HG03442 (cell line): ENCODE measurements around the gene UBAC2.
"Not testable (repeated sequence)": the region's sequence is repeated elsewhere in the genome, so short reads cannot be mapped to it uniquely, and the experiment has no call there.

Experiments
- ATAC-seq: cut with Tn5 transposase; IDR thresholded peaks from one replicate; pipeline ENCODE4 v1.9.1; 2021; ENCODE audit warnings: mild to moderate bottlenecking, moderate library complexity; ENCODE audit not compliant: unreplicated experiment

UBAC2 gene

GRCh38 chr13:99408703-99409000, 208.0 kb downstream of the UBAC2 start:
- ATAC-seq: no peak

DNA sequence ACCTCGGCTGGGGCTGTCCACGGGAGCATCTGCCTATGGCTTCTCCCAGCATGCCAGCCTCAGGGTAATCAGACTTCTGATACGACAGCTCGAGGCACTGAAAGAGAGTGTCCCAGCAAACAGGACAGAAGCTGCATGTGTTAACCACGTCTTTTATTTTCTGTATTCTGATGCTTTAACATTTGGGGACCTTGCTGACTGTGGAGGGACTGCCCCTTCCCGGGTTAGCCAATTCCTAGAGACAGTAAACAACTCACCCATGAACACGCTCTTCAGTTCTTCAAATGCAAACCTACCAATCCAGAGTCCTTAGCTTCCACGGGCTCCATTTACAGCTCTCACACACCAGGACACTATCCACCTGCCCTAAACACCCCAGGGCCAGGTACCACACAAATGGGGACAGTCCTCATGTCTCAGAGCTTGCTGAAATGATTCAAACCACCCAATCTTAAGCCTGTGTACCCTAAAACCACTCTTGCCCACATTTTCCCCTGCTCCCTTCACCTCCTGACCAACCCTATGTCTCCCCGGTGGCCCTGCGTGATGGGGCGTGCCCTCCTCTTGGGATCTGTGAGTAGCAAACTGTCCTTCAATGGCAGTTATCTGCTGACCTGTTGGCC, 208.9 kb downstream of the UBAC2 start:
- not testable (repeated sequence) for ATAC-seq

- peak; percentile 46 for ATAC-seq
These were observed 210.2 kb downstream of the UBAC2 start for GRCh38 chr13:99410646-99411475.

DNA sequence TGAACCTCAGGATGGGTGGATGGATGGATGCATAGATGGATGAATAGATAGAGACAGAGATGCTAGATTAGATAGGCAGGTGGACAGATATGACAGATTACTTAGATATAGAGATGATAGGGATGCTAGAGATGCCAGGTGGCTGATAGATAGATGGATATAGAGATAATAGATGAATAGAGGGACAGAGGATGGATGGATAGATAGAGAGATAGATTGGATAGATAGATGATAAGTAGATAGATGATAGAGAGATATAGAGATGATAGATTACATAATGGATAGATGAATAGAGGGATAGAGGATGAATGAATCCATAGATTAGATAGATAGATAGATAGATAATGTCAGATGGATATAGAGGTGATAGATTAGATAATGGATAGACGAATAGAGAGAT, 212.2 kb downstream of the UBAC2 start:
- no peak for ATAC-seq

- ATAC-seq: no peak
These were observed 213.7 kb downstream of the UBAC2 start for GRCh38 chr13:99414048-99414995.

DNA sequence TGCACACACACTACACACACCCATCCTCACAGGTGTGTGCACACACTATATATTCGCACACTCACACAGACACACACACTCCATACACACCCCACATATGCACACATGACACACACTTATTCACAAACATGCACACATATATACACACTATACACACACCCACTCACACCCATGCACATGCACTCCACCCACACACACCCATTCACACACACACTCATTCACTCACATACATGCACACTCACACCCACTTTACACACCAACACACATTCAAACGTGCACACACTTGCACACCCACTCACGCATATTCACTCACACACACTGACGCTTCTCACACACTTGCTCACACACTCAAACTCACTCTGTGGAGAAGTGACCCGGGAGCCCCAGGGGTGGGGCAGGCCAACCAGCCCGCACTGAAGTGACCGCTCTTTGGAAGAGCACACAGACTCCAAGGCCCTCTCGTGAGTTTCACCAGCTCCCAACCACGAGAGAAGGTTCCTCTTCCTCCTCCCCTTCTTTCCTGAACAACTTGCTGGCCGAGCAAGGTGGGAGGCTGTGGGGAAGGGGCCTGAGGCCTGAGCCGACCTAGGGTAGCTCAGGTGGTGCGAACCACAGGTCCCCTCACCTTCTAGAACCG, 214.5 kb downstream of the UBAC2 start:
- no peak for ATAC-seq

GRCh38 chr13:99415851-99416331, 215.2 kb downstream of the UBAC2 start:
- ATAC-seq: no peak

DNA sequence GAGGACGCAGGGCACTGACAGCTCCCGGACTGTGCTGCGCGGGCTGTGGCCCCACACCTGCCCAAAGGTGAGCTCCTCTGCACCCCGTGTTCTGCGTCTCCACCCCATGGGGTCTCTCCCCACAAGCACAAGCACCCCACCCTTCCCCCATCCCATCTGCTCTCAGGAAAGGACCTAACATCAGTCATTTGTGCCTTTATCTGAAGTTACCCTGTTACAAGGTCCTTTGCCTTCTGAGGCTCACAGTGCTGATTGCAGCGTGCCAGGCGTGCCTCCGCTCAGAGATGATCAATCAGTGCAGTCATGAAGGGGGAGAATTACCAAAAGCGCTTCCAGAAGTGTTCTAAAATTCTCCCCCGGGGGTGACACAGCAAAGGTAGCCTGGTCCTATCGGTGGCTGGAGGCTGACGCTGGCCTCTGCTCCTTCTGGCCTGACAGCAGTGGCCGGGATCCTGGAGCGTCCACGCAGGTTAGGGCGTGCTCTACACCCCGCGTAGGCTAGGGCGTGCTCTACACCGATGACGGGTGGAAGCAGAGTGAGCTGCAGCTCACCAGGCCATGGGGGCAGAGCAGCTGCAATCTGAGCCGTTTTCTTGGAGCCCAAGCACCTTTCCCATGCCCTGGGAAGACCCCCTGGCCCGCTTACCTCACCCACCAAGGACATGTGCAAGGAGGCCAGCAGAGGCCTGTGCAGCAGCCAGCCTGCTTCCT, 215.9 kb downstream of the UBAC2 start:
- no peak for ATAC-seq

- ATAC-seq: no peak
These were observed 216.8 kb downstream of the UBAC2 start for GRCh38 chr13:99417201-99418102.

- no peak for ATAC-seq
These were observed 217.6 kb downstream of the UBAC2 start for GRCh38 chr13:99418103-99418842.

GRCh38 chr13:99418843-99419140, 218.1 kb downstream of the UBAC2 start:
- no peak for ATAC-seq

- no peak for ATAC-seq
These were observed 219.1 kb downstream of the UBAC2 start for GRCh38 chr13:99419591-99420243.

DNA sequence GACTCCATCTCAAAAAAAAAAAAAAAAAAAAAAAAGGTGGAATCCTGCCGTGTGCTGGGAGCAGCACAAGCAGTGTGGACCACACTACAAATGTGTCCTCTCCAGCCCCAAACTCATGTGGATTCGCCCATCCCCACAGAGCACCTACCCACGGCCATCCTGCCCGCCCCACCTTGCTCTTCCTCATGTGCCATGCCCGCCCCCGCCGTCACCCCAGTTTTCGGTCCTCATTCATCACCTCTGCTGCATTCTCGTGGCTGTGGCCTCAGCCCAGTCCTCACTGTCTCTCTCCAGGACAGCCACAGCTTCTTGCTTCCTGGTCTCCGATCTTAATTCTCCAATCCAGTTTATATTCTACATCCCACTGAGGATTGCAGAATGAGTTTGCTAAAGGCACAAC, 220.6 kb downstream of the UBAC2 start:
- no peak for ATAC-seq

DNA sequence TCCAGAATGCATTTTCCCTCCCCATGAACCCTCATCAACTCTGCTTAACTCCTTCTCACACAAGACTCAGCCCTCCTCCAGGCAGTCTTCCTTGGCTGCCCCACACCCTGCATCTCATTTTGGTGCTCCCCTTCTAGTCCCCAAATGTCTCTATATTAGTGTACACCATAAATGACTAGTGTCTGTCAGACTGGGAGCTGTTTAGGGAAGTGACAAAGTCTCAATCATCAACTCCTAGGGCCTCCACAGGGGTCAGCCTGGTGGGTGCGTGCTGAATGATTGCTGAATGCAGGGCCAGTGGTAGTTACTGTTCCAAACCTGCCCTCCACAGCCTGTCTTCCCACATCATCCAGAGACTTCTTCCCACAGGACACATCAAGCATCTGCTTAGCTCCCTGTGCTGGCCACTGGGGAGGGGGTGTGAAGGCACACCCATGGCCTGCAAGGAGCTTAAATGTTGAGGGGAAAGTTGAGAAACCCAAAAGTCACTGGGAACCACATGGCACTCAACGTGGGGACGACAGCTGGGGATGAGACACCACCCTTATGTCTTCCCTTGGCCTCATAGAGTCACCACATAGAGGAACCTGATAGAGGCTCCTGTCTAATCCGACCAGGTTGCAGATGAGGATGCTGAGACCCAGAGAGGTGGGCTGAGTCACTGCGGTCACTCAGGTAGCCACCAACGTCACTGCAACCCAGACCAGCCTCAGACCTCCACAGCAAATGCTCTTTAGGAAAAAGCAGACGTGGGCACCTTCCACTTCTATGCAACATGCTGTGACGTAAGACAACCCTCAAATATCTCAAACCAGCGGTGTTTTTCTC, 221.3 kb downstream of the UBAC2 start:
- ATAC-seq: peak; percentile 23

DNA sequence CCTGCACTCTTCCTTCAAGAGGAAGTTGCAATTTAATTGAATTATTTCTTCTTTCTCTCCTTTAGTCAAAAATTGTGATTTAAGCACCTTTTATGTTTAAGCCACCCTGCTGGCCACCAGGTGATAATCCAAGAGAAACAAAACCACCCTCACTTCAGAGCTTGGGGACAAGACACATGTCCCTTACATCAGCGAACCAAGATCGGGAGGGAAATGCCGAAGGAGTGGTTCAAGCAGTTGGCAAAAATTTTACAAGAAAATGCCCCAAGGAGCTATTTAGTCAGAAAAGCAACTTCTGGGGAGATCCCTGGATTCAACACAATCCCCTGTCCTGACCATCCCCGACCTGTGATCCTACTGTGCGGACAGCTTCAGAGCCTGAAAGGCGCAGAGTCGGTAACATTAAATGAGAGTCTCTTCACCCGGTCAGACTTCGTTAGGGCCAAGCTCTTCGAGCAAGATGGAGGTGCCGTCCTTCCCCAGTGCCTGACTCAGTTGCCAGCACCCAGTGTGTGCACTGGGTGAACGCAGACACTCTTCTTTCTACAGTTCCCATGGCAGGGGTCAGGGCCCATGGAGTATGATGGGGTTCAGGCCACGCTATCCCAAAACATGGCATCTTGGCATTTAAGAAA, 222.0 kb downstream of the UBAC2 start:
- ATAC-seq: no peak

GRCh38 chr13:99425485-99426341, 225.1 kb downstream of the UBAC2 start:
- ATAC-seq: peak; percentile 63
